22Rv1 (cell line): Measurements from ENCODE around the gene LRRC1.

ENCODE experiments used
- ZFX ChIP-seq: fragments of 450-650 bp; IDR thresholded peaks from 2 replicates; pipeline ENCODE4 v1.6.1; 2017; ENCODE audit warnings: antibody characterized with exemption, borderline replicate concordance
- TF ChIP-seq, protein P1 (sequence below): fragments of 450-650 bp; IDR thresholded peaks from 2 replicates; pipeline ENCODE4 v1.5.1; 2017; ENCODE audit warnings: mild to moderate bottlenecking

DNA sequence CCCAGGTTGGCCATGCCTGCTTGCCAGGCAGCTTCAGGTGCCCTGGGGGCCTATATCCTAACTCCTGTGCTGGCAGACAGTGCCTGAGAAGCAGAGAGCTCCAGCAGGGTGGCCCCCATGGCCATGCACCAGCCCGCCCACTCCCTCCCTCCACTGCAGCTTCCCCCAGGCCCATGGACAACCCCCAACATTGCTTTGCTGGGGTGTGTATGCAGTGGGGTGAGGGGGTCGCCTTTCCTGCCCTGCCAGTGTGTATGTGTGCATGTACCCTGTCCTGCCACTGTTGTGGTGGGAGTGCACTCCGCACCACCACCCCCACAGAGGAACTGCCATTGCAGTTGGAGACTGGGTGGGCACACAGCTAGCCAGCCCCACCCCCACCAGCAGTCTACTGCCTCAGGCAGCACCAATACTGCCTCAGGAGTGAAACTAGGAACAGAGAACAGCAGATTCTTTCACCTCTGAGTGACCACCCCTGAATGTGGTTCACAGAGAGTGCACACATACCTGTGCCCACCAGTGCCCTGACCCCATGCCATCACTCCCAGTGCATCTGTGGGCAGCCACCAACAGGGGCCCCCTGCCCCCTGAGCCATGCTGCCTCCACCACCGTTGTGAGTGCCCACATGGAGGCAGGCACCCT, 151.1 kb downstream of the LRRC1 start:
- TF ChIP-seq, protein P1, sequence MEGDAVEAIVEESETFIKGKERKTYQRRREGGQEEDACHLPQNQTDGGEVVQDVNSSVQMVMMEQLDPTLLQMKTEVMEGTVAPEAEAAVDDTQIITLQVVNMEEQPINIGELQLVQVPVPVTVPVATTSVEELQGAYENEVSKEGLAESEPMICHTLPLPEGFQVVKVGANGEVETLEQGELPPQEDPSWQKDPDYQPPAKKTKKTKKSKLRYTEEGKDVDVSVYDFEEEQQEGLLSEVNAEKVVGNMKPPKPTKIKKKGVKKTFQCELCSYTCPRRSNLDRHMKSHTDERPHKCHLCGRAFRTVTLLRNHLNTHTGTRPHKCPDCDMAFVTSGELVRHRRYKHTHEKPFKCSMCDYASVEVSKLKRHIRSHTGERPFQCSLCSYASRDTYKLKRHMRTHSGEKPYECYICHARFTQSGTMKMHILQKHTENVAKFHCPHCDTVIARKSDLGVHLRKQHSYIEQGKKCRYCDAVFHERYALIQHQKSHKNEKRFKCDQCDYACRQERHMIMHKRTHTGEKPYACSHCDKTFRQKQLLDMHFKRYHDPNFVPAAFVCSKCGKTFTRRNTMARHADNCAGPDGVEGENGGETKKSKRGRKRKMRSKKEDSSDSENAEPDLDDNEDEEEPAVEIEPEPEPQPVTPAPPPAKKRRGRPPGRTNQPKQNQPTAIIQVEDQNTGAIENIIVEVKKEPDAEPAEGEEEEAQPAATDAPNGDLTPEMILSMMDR: no peak
- no peak for TF ChIP-seq ZFX
